Measurements from ENCODE around the gene UGT1A6. TPM values are rescaled to one million over a fixed set of nuclear protein-coding genes. Genes with fewer than 3 reads are reported as not detected.

The UGT1A6 gene
- total RNA-seq, 4 donors from 2014 or later: 13.5 to 40.2 (median 18.1) TPM

GRCh38 chr2:233668605-233669260, 24.0 kb upstream of the UGT1A6 start:
- WGBS, 2 donors (ENCODE audit: low coverage in 1 of 2): 89 to 93% methylated on average over 3 to 4 of the region's 4 CpGs
- H3K36me3 ChIP-seq: no peaks in the 10 kb centered on the region
- DNase-seq: no peak
- H3K27me3 ChIP-seq: no peaks in the 10 kb centered on the region
- no peaks in the 10 kb centered on the region for H3K9me3 ChIP-seq
- intact Hi-C loops (cut with DNase I; ENCODE audit: low total_unique reads) (no loop called here), in situ Hi-C loops (cut with MboI; ENCODE audit: low pct_ligation_motif_present in 1 of 4, low pct_unique_long_range_greater_than_20kb in 1 of 4, low sequenced_read_pairs in 3 of 4) (no loop called here)
- H3K4me3 ChIP-seq: no peak overlapping the region
- TF ChIP-seq POLR2AphosphoS5 (IDR thresholded peaks at IDR 0.05) (no peak), POLR2A (IDR thresholded peaks at IDR 0.05) (no peak)
- no peak overlapping the region for H3K27ac ChIP-seq
- no peaks in the 10 kb centered on the region for H3K4me1 ChIP-seq

DNA sequence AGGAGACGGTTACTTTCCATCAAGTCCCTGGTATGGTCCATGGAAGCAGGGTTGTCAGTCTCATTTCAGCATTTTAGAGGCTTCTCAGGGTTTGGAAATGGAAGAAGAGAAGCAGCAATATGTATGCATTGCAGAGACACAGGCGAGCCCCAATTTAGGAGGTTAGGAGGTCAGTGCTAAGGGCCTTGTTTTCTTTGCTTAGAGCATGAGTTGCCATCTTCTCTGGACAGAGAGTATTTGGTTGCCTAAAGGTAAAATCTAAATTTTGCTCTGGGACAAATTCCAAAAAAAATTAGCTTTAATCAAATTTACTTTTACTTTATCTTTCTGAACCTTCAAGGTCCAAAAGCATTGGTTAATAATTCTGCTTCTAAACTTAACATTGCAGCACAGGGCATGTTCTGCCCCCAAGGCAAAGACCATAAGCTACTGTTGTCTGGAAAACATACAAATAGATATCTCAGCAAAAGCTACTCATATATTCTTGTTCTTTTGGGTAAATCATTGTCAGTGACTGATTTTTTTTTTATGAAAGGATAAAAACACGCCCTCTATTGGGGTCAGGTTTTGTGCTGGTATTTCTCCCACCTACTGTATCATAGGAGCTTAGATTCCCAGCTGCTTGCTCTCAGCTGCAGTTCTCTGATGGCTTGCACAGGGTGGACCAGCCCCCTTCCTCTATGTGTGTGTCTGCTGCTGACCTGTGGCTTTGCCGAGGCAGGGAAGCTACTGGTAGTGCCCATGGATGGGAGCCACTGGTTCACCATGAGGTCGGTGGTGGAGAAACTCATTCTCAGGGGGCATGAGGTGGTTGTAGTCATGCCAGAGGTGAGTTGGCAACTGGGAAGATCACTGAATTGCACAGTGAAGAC, 21.2 kb upstream of the UGT1A6 start, which contains the start of gene UGT1A9:
UGT1A9 (plus strand) TSS at position 609 of the 872 bp plus-strand sequence; CDS start at position 646, 37 bp downstream.
- H3K4me1 ChIP-seq: no peaks in the 10 kb centered on the region
- no peak for TF ChIP-seq POLR2A (IDR thresholded peaks at IDR 0.05)
- TF ChIP-seq POLR2AphosphoS5 (IDR thresholded peaks at IDR 0.05): no peak
- no peak for TF ChIP-seq EP300 (IDR thresholded peaks at IDR 0.05; ENCODE audit: low read depth)
- no peak for TF ChIP-seq CTCF (IDR thresholded peaks at IDR 0.05)
- intact Hi-C loops (cut with DNase I; ENCODE audit: low total_unique reads): no loop called here
- 84 to 88% methylated on average over 3 to 5 of the region's 5 CpGs for WGBS, 2 donors (ENCODE audit: low coverage in 1 of 2)
- H3K4me3 ChIP-seq: no peak within 1 kb of the TSS
- in situ Hi-C loops (cut with MboI; ENCODE audit: low pct_ligation_motif_present in 1 of 4, low pct_unique_long_range_greater_than_20kb in 1 of 4, low sequenced_read_pairs in 3 of 4): no loop called here
- H3K27ac ChIP-seq: no peak within 1 kb of the TSS
- H3K9me3 ChIP-seq: no peaks in the 10 kb centered on the region
- H3K36me3 ChIP-seq: no peaks in the 10 kb centered on the region
- no peaks in the 10 kb centered on the region for H3K27me3 ChIP-seq
- no peak for DNase-seq

GRCh38 chr2:233672886-233673285, 19.8 kb upstream of the UGT1A6 start:
- DNase-seq: no peak
- in situ Hi-C loops (cut with MboI; ENCODE audit: low pct_ligation_motif_present in 1 of 4, low pct_unique_long_range_greater_than_20kb in 1 of 4, low sequenced_read_pairs in 3 of 4) (no loop called here), intact Hi-C loops (cut with DNase I; ENCODE audit: low total_unique reads) (no loop called here)
- Histone ChIP-seq H3K36me3 (no peaks in the 10 kb centered on the region), H3K4me3 (no peak overlapping the region), H3K4me1 (no peaks in the 10 kb centered on the region), H3K9me3 (no peaks in the 10 kb centered on the region), H3K27me3 (no peaks in the 10 kb centered on the region), H3K27ac (no peak overlapping the region)
- WGBS, 2 donors (ENCODE audit: low coverage in 1 of 2): 73 to 86% methylated on average over 3 of the region's 3 CpGs
- TF ChIP-seq POLR2A (IDR thresholded peaks at IDR 0.05) (no peak), EP300 (IDR thresholded peaks at IDR 0.05; ENCODE audit: low read depth) (no peak), POLR2AphosphoS5 (IDR thresholded peaks at IDR 0.05) (no peak), CTCF (IDR thresholded peaks at IDR 0.05) (no peak)

GRCh38 chr2:233673896-233674295, 18.8 kb upstream of the UGT1A6 start:
- Histone ChIP-seq H3K4me3 (no peak overlapping the region), H3K9me3 (no peaks in the 10 kb centered on the region), H3K27ac (no peak overlapping the region), H3K36me3 (no peaks in the 10 kb centered on the region), H3K4me1 (no peaks in the 10 kb centered on the region), H3K27me3 (no peaks in the 10 kb centered on the region)
- DNase-seq: no peak
- TF ChIP-seq CTCF (IDR thresholded peaks at IDR 0.05): no peak
- intact Hi-C loops (cut with DNase I; ENCODE audit: low total_unique reads) (no loop called here), in situ Hi-C loops (cut with MboI; ENCODE audit: low pct_ligation_motif_present in 1 of 4, low pct_unique_long_range_greater_than_20kb in 1 of 4, low sequenced_read_pairs in 3 of 4) (no loop called here)
